ENCODE results near the gene PTPRF. TPM values are rescaled to one million over a fixed set of nuclear protein-coding genes. Genes with fewer than 3 reads are reported as not detected.

The PTPRF gene
- total RNA-seq, 3 donors from 2014 or later (not counting 1 experiment from before 2014, with no cell fraction given) = 0.12 to 1.9 TPM; not detected in 1

- 67% methylated on average over 2 of the region's 2 CpGs for WGBS (ENCODE audit: insufficient coverage)
These were observed 56.3 kb downstream of the PTPRF start for GRCh38 chr1:43587001-43587400.

GRCh38 chr1:43587594-43587993 is 56.9 kb downstream of the PTPRF start:
- Mint-ChIP-seq H3K36me3 (no peaks in the 10 kb centered on the region), H3K27me3 (ENCODE audit: low read depth in 2 of 2) (no peaks in the 10 kb centered on the region), H3K4me1 (no peaks in the 10 kb centered on the region), H3K4me3 (no peak overlapping the region), H3K27ac (no peak overlapping the region), H3K9me3 (no peaks in the 10 kb centered on the region)
- Histone ChIP-seq H3K9me3 (ENCODE audit: control insufficient read depth, insufficient read depth, low read length) (no peaks in the 10 kb centered on the region), H3K36me3 (ENCODE audit: control insufficient read depth, insufficient read depth, low read length) (no peaks in the 10 kb centered on the region), H3K4me1 (ENCODE audit: control insufficient read depth, insufficient read depth, low read length) (no peaks in the 10 kb centered on the region), H3K4me3 (ENCODE audit: low read length) (no peak overlapping the region), H3K27ac (ENCODE audit: low read length) (no peak overlapping the region), H3K27me3 (ENCODE audit: control insufficient read depth, insufficient read depth, low read length) (no peaks in the 10 kb centered on the region)
- ATAC-seq (no peak), DNase-seq (no peak)
- 87% methylated on average over 9 of the region's 9 CpGs for WGBS (ENCODE audit: insufficient coverage)
- intact Hi-C loops (cut with micrococcal nuclease) = no loop called here
- no peak for TF ChIP-seq CTCF (IDR thresholded peaks at IDR 0.05)

More at GRCh38 chr1:43587001-43587400, 56.3 kb downstream of the PTPRF start:
- ATAC-seq (no peak), DNase-seq (no peak)
- no peak overlapping the region for H3K27ac ChIP-seq (ENCODE audit: low read length)
- H3K4me1 ChIP-seq (ENCODE audit: control insufficient read depth, insufficient read depth, low read length) = no peaks in the 10 kb centered on the region
- no peaks in the 10 kb centered on the region for H3K36me3 Mint-ChIP-seq
- H3K9me3 ChIP-seq (ENCODE audit: control insufficient read depth, insufficient read depth, low read length) = no peaks in the 10 kb centered on the region
- intact Hi-C loops (cut with micrococcal nuclease) = no loop called here
- no peaks in the 10 kb centered on the region for H3K9me3 Mint-ChIP-seq
- no peaks in the 10 kb centered on the region for H3K27me3 ChIP-seq (ENCODE audit: control insufficient read depth, insufficient read depth, low read length)
- no peak overlapping the region for H3K4me3 ChIP-seq (ENCODE audit: low read length)
- TF ChIP-seq CTCF (IDR thresholded peaks at IDR 0.05) = no peak
- H3K4me3 Mint-ChIP-seq = no peak overlapping the region
- no peaks in the 10 kb centered on the region for H3K36me3 ChIP-seq (ENCODE audit: control insufficient read depth, insufficient read depth, low read length)
- H3K27me3 Mint-ChIP-seq (ENCODE audit: low read depth in 2 of 2) = no peaks in the 10 kb centered on the region
- H3K27ac Mint-ChIP-seq = no peak overlapping the region
- no peaks in the 10 kb centered on the region for H3K4me1 Mint-ChIP-seq

GRCh38 chr1:43588592-43588991 is 57.9 kb downstream of the PTPRF start:
- ATAC-seq (no peak), DNase-seq (no peak)
- H3K27me3 Mint-ChIP-seq (ENCODE audit: low read depth in 2 of 2) = peaks cover 0 to 3% of the 10 kb centered on the region in 2 donors
- H3K4me3 Mint-ChIP-seq = no peak overlapping the region
- intact Hi-C loops (cut with micrococcal nuclease) = no loop called here
- no peak overlapping the region for H3K4me3 ChIP-seq (ENCODE audit: low read length)
- no peaks in the 10 kb centered on the region for H3K9me3 Mint-ChIP-seq
- H3K27ac Mint-ChIP-seq = no peak overlapping the region
- H3K36me3 Mint-ChIP-seq = no peaks in the 10 kb centered on the region
- no peaks in the 10 kb centered on the region for H3K27me3 ChIP-seq (ENCODE audit: control insufficient read depth, insufficient read depth, low read length)
- 90% methylated on average over 18 of the region's 18 CpGs for WGBS (ENCODE audit: insufficient coverage)
- no peaks in the 10 kb centered on the region for H3K36me3 ChIP-seq (ENCODE audit: control insufficient read depth, insufficient read depth, low read length)
- H3K27ac ChIP-seq (ENCODE audit: low read length) = no peak overlapping the region
- peaks cover 2% of the 10 kb centered on the region for H3K4me1 ChIP-seq (ENCODE audit: control insufficient read depth, insufficient read depth, low read length)
- TF ChIP-seq CTCF (IDR thresholded peaks at IDR 0.05) = no peak
- H3K4me1 Mint-ChIP-seq = peaks cover 0 to 5% of the 10 kb centered on the region in 2 donors
- no peaks in the 10 kb centered on the region for H3K9me3 ChIP-seq (ENCODE audit: control insufficient read depth, insufficient read depth, low read length)

- H3K27me3 Mint-ChIP-seq (ENCODE audit: low read depth in 2 of 2) = peaks cover 0 to 9% of the 10 kb centered on the region in 2 donors
- peaks cover 0 to 5% of the 10 kb centered on the region in 2 donors for H3K4me1 Mint-ChIP-seq
- Histone ChIP-seq H3K36me3 (ENCODE audit: control insufficient read depth, insufficient read depth, low read length) (no peaks in the 10 kb centered on the region), H3K4me1 (ENCODE audit: control insufficient read depth, insufficient read depth, low read length) (peaks cover 2% of the 10 kb centered on the region), H3K27me3 (ENCODE audit: control insufficient read depth, insufficient read depth, low read length) (no peaks in the 10 kb centered on the region), H3K9me3 (ENCODE audit: control insufficient read depth, insufficient read depth, low read length) (no peaks in the 10 kb centered on the region), H3K27ac (ENCODE audit: low read length) (no peak overlapping the region), H3K4me3 (ENCODE audit: low read length) (no peak overlapping the region)
- intact Hi-C loops (cut with micrococcal nuclease) = no loop called here
- TF ChIP-seq CTCF (IDR thresholded peaks at IDR 0.05) = no peak
- H3K36me3 Mint-ChIP-seq = no peaks in the 10 kb centered on the region
- WGBS (ENCODE audit: insufficient coverage) = 81% methylated on average over 1 of the region's 1 CpG
- no peaks in the 10 kb centered on the region for H3K9me3 Mint-ChIP-seq
- no peak overlapping the region for H3K4me3 Mint-ChIP-seq
- no peak for DNase-seq
- no peak overlapping the region for H3K27ac Mint-ChIP-seq
- ATAC-seq = no peak
These were observed 59.8 kb downstream of the PTPRF start for GRCh38 chr1:43590388-43590925.
